Activated naive CD4-positive, alpha-beta T cell treated with anti-CD3 and anti-CD28 coated beads, Interleukin-2, amount 50 U/mL, for 16 hours (primary cell): Measurements from ENCODE around the gene FAM81B.
"Not testable (repeated sequence)": the region's sequence is repeated elsewhere in the genome, so short reads cannot be mapped to it uniquely, and the experiment has no call there.

Experiments
- DNase-seq: peaks from one replicate; pipeline ENCODE4 v3.0.0-alpha.2; 2020

Gene FAM81B, protein sequence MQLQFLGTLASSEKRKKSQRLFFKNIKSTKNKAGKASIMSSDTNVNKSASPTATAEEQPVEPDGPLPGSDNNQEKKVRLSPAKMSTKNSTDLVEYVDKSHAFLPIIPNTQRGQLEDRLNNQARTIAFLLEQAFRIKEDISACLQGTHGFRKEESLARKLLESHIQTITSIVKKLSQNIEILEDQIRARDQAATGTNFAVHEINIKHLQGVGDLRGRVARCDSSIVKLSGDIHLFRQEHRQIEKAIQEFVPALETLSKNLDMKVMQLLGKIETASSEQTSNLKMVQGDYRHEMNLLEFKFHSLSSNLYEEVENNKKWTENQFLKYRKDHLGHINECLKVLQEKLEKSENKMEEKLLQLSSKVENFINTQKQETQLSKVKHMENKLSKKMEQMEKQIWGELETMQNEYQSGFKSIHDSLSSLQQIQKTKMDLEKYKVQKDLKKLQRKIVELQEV

GRCh38 chr5:95390812-95391492 lies at the start of gene FAM81B:
TSS of gene FAM81B (plus strand) at chr5:95391366. CDS start at chr5:95391390, 24 bp downstream.
- DNase-seq = no peak

- DNase-seq = not testable (repeated sequence)
Measured at GRCh38 chr5:95341444-95341843, 49.7 kb upstream of the FAM81B start.

DNA sequence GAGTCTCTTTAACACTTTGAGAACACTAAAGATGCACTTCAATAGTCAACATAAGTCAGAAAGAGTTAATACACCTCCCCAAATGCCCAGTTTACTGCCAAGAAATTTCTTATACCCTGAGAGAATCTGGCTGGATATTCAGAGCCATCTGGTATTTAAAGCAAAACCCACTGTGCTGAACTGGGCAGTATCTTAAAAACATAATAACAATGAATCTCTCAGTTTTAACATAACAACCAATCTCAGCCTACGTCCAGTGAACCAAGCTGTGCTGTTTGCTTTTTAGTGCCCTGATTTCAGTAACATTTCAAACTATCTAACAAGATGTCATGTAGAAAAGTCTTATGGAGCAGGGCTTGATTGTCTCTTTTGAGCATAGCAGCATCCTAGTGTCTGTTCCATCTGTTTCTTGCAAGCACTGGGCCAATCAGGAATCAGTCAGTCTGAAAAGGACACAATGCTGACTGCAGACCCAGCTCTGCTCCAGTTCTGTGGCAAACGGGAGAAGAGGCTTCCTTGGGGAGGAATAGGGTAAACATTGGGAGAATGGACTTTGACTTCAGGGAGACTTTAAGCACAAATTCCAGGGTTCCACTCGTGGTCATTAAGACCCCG lies 43.6 kb upstream of the FAM81B start:
- no peak for DNase-seq

- no peak for DNase-seq
Measured at GRCh38 chr5:95350631-95351030, 40.5 kb upstream of the FAM81B start.

- DNase-seq = no peak
Measured at GRCh38 chr5:95352691-95353090, 38.5 kb upstream of the FAM81B start.

DNA sequence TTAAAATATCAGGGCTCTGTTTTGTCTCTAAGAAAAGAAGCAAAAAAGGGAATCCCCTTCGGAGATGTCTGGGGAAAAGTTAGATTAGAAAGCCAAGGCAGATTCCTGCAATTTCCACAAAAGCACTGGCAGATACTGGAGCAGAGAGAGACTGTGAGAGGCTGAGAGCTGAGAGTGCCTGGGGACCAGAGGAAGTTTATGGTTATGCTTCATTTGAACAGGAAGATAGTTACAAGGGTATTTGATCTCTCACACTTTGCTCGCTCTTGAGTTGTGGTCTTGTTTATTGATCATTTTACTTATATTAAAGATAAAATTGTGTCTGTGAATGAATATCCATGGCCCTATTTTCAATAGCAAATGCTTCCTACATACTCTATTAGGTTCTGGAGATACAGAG lies 32.8 kb upstream of the FAM81B start:
- no peak for DNase-seq

GRCh38 chr5:95358848-95359247 lies 32.3 kb upstream of the FAM81B start:
- no peak for DNase-seq

DNA sequence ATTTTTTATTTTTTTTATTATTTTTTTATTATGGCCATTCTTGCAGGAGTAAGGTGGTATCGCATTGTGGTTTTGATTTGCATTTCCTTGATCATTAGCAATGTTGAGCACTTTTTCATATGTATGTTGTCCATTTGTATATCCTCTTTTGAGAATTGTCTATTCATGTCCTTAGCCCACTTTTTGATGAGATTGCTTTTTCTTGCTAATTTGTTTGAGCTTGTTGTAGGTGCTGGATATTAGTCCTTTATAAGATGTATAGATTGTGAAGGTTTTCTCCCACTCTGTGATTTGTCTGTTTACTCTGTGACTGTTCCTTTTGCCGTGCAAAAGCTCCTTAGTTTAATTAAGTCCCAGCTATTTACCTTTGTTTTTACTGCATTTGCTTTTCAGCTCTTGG lies 30.5 kb upstream of the FAM81B start:
- DNase-seq = not testable (repeated sequence)

DNA sequence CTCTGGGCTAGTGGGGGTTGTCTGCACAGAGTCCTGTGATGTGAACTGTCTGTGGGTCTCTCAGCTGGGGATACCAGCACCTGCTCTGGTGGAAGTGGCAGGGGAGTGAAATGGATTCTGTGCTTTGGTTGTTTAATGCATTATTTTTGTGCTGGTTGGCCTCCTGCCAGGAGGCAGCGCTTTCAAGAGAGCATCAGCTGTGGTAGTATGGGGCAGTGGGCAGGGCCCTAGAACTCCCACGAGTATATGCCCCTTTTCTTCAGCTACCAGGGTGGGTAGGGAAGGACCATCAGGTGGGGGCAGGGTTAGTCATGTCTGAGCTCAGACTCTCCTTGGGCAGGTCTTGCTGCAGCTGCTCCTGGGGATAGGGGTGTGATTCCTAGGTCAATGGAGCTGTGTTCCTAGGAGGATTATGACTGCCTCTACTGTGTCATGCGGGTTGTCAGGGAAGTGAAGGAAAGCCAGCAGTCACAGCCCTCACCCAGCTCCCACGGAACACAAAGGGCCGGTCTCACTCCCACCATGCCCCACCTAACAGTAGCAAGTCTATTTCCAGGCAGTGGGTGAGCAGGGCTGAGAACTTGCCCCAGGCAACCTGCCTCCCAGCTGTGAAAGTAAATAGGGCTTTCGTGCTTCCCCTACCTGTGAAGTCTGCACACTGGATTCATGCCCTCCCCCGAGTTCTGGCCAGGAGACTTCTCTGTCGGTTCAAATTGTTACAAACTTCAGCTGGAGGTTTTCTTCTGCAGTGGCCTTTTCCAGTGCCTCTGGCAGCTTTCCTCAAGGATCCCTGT lies 25.7 kb upstream of the FAM81B start:
- no peak for DNase-seq

- DNase-seq = no peak
Measured at GRCh38 chr5:95369782-95370181, 21.4 kb upstream of the FAM81B start.

DNA sequence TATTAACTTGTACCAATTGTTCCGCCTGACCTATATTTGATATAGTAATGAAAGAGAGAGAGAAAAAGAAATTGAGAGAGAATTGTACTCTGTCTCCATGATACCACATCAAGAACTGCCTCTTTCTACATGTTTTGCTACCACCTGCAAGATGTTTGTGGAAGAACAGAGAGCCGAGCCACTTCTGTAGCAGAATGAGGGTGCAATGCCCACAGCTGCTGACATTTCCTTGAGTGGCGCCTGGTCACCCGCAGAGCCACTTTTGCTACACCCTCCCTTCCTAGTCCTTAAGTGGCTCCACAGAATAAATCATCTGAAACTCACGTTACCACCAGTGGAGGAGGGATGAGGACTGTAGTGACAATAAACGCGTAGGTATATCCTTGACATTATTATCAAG lies 17.1 kb upstream of the FAM81B start:
- DNase-seq = no peak

DNA sequence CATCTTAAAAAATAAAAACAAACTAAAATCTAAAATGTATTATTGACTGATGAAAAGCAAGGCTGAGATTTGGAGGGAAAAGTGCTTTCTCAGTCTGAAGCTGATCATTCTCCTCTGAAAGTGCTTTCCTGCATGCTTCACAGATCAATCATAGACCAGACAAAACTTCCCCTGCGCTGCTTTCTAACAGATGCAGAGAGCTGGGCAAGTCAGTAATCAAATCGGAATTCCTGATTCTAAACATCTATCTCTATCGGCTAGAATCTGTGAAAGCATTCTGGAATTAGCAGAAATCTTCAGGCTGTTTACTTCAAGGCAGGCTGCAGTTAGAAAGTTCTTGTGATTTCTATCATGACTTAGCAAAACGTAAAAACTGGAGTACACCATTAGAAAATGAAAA lies 15.6 kb upstream of the FAM81B start:
- no peak for DNase-seq

DNA sequence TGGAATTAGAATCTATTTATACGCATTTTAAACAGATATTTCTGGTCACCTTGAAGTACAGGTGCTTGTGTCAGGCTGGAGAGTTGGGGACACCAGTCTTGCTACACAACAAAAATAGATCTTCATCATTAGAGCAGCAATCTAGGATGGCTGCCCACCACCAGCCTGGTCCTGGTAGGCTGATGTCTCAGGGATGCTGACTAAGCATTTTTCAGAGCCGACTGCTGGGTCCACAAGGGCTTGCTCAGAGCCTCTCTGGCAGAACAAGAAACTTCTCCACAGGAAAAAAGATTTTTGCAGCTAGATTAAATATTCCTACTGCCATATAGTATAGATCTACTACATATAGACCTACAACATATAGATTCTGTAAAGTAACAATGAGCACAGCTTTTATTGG lies 12.0 kb upstream of the FAM81B start:
- no peak for DNase-seq

- DNase-seq = no peak
Measured at GRCh38 chr5:95380103-95380628, 11.0 kb upstream of the FAM81B start.

- no peak for DNase-seq
Measured at GRCh38 chr5:95382801-95383200, 8.4 kb upstream of the FAM81B start.

GRCh38 chr5:95384485-95385213 lies 6.5 kb upstream of the FAM81B start:
- no peak for DNase-seq

DNA sequence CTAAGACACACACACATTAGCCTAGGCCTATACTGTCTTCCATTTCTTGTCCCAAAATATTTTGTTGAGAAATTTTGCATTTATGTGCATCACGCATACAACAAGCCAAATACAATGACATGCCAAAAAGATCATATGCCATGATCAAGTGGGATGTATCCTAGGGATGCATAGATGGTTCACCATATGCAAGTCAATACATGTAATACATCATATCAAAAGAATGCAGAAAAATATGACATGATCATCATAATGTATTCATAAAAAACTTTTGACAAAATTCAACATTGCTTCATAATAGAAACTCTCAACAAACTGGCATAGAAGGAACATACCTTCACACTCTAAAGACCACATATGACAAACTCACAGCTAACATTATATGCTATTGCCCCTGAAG lies 5.8 kb upstream of the FAM81B start:
- DNase-seq = no peak

DNA sequence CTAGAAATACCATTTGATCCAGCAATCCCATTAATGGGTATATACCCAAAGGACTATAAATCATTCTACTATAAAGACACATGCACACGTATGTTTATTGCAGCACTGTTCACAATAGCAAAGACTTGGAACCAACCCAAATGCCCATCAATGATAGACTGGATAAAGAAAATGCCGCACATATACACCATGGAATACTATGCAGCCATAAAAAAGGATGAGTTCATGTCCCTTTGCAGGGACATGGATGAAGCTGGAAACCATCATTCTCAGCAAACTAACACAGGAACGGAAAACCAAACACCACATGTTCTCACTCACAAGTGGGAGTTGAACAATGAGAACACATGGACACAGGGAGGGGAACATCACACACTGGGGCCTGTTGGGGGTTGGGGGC lies 799 bp downstream of the FAM81B start:
- not testable (repeated sequence) for DNase-seq

DNA sequence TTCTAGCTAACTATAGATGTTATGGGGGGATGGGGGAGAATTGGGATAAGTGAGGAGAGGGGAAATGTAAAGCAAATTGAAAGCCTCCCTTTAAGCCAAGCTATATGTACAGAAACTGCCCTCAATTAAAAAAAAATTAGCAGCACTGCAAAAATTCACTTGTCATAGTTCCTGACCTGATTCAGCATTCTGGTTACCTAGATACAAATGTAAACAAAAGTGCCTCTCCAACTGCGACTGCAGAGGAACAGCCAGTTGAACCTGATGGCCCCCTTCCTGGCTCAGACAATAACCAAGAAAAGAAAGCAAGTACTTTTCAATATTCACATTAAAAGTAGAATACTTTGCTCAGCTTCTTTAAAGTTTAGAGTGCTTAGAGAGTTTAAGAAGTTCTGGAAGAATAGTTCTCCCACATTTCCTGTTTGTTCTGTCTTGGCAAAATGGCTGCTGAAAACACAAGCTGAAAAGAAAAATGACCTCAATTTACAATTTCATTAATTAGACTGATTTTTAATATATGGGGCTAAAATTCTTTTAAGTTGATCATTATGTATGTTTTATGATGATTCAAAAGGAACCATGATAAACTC lies 1.5 kb downstream of the FAM81B start:
- no peak for DNase-seq

- no peak for DNase-seq
Measured at GRCh38 chr5:95393279-95393678, 2.1 kb downstream of the FAM81B start.

- no peak for DNase-seq
Measured at GRCh38 chr5:95398989-95399388, 7.8 kb downstream of the FAM81B start.

- no peak for DNase-seq
Measured at GRCh38 chr5:95401626-95402025, 10.5 kb downstream of the FAM81B start.
